ENCODE data around the gene IZUMO3. TPM values are rescaled to one million over a fixed set of nuclear protein-coding genes. Genes with fewer than 3 reads are reported as not detected.
"Not testable (repeated sequence)": the region's sequence is repeated elsewhere in the genome, so short reads cannot be mapped to it uniquely, and the experiment has no call there.

Gene IZUMO3
- polyA plus RNA-seq, 1 of the 3 experiments (the other 2 are of a cell fraction): not detected

GRCh38 chr9:24582146-24583126 lies 36.7 kb upstream of the IZUMO3 start:
- H3K4me1 ChIP-seq (ENCODE audit: control insufficient read depth in 1 of 2, insufficient read depth in 2 of 2, low read depth in 1 of 2, low read length in 1 of 2): no peaks in the 10 kb centered on the region
- no peaks in the 10 kb centered on the region for H3K27me3 ChIP-seq (ENCODE audit: insufficient read depth)
- no peaks in the 10 kb centered on the region for H3F3A ChIP-seq (replicated peaks; ENCODE audit: insufficient read depth)
- ChIA-PET CTCF (no interaction called here), POLR2A (no interaction called here)
- no peaks in the 10 kb centered on the region for H3K9me2 ChIP-seq
- H3K79me2 ChIP-seq (ENCODE audit: insufficient read depth): no peaks in the 10 kb centered on the region
- H3K9ac ChIP-seq: no peak overlapping the region
- H3K27ac ChIP-seq (ENCODE audit: low read depth in 2 of 2, low read length in 1 of 2): no peak overlapping the region
- H3K4me2 ChIP-seq: no peak overlapping the region
- H4K20me1 ChIP-seq (ENCODE audit: insufficient read depth): no peaks in the 10 kb centered on the region
- no peaks in the 10 kb centered on the region; the same call in 1 of the 2 replicates for H3K9me3 ChIP-seq
- H2AFZ ChIP-seq (ENCODE audit: low read depth): no peak overlapping the region
- WGBS (ENCODE audit: low lambda C conversion rate): 27% methylated on average over 6 of the region's 6 CpGs
- no peak for TF ChIP-seq CTCF (IDR thresholded peaks at IDR 0.05)
- no peak for TF ChIP-seq USF1 (IDR thresholded peaks at IDR 0.05; ENCODE audit: borderline replicate concordance, low read depth)
- TF ChIP-seq MEF2A (IDR thresholded peaks at IDR 0.05; ENCODE audit: borderline replicate concordance, low read depth): no peak
- TF ChIP-seq ELF1 (IDR thresholded peaks at IDR 0.05): no peak
- TF ChIP-seq RFX5 (IDR thresholded peaks at IDR 0.05; ENCODE audit: low read length): no peak
- no peak for TF ChIP-seq CHD2 (IDR thresholded peaks at IDR 0.05; ENCODE audit: low read length, partially characterized antibody)
- TF ChIP-seq NFIC (IDR thresholded peaks at IDR 0.05; ENCODE audit: borderline replicate concordance): no peak
- no peak for TF ChIP-seq PBX3 (IDR thresholded peaks at IDR 0.05)
- TF ChIP-seq USF2 (IDR thresholded peaks at IDR 0.05; ENCODE audit: borderline replicate concordance, low read depth, low read length): no peak
- TF ChIP-seq RCOR1 (IDR thresholded peaks at IDR 0.05; ENCODE audit: low read length): no peak
- no peak for TF ChIP-seq MAX (IDR thresholded peaks at IDR 0.05; ENCODE audit: low read depth)
- no peak for DNase-seq
- H3K36me3 ChIP-seq (replicated peaks in 1 of 2; ENCODE audit: control insufficient read depth in 1 of 2, insufficient read depth in 2 of 2, low read length in 1 of 2): no peaks in the 10 kb centered on the region
- no peak overlapping the region for H3K4me3 ChIP-seq (ENCODE audit: low read depth in 2 of 2, low read length in 1 of 2)

- H3K4me1 ChIP-seq (ENCODE audit: control insufficient read depth in 1 of 2, insufficient read depth in 2 of 2, low read depth in 1 of 2, low read length in 1 of 2); POLR2A ChIA-PET; H3K4me3 ChIP-seq (ENCODE audit: low read depth in 2 of 2, low read length in 1 of 2); H3F3A ChIP-seq (replicated peaks; ENCODE audit: insufficient read depth); H3K36me3 ChIP-seq (replicated peaks in 1 of 2; ENCODE audit: control insufficient read depth in 1 of 2, insufficient read depth in 2 of 2, low read length in 1 of 2); CTCF ChIA-PET; H3K79me2 ChIP-seq (ENCODE audit: insufficient read depth); H3K27me3 ChIP-seq (ENCODE audit: insufficient read depth); H2AFZ ChIP-seq (ENCODE audit: low read depth); H3K9ac ChIP-seq; DNase-seq; H4K20me1 ChIP-seq (ENCODE audit: insufficient read depth); H3K27ac ChIP-seq (ENCODE audit: low read depth in 2 of 2, low read length in 1 of 2); H3K9me3 ChIP-seq; H3K9me2 ChIP-seq; H3K4me2 ChIP-seq: not testable (repeated sequence)
- 61% methylated on average over 18 of the region's 21 CpGs for WGBS (ENCODE audit: low lambda C conversion rate)
Measured at GRCh38 chr9:24580005-24580404, 34.3 kb upstream of the IZUMO3 start.
